Measurements from ENCODE around the gene SLC25A39. TPM values are rescaled to one million over a fixed set of nuclear protein-coding genes. Genes with fewer than 3 reads are reported as not detected.

SLC25A39 gene
- total and polyA plus RNA-seq, 2 experiments from 2014 or later: 92.7 to 179 TPM

DNA sequence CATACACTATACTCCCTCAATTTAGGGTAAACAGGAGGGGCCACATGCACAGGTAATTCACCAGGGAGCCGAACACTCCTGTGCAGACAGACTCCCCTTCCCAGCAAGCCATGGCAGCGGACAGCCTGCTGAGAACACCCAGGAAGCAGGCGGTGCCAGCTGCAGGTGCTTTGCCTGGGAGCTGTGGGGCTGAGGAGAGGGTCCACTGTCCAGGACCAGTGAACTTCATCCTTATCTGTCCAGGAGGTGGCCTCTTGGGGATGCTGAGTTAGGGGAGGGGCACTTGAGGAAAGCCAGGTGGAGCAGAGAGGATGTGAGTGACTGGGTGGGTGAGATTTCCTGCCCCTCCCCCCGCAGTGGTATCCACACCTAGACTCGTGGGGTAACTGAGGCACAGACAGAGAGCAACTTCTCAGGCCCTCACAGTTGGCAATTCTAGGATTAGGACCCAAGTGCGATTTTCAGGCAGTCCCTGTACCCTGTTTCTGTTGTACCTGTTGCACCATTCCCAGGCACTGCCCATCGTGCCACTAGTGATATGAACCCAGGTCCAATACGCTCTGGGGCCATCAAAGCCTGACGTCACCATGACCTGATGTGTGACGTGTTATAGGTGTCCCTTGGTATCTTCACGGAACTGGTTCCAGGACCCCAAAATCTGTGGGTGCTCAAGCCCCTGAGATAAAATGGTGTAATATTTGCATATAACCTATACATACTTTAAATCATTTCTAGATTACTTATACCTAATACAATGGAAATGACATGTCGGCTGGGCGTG, 21.6 kb upstream of the SLC25A39 start:
- WGBS (ENCODE audit: low lambda C conversion rate, missing lambda C conversion rate): 81% methylated on average over 13 of the region's 13 CpGs
- no peaks in the 10 kb centered on the region for H3K4me1 ChIP-seq (ENCODE audit: insufficient read depth)

DNA sequence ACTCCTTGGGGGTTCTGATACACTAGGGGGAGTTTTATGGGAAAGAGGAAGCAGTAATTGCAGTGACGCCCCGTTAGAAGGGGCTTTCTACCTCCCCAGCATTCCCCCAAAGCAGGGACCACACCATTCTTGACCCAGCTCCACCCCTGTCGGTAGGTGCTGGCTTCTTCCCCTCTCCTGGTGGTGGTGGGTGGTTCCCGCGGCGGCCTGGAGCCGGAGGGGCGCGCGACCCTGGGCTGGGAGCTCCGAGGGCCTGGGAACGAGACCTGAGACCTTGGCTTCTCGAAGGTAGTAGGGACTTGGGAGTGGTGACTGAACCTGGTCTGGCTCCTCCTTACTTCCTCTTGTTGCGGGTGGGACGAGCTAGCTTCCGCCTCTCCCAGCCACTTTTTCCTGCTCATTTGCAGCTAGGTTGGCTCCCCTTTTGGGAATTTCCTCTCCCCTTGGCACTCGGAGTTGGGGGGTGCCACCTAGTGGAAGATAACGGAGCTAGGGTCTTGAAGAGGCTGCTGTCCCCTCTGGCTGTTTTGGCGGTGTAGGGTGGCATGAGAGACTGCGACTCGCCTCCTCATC, 20.9 kb upstream of the SLC25A39 start:
- no peaks in the 10 kb centered on the region for H3K4me1 ChIP-seq (ENCODE audit: insufficient read depth)
- H3K9me2 ChIP-seq (replicated peaks; ENCODE audit: insufficient read depth): no peaks in the 10 kb centered on the region
- peak overlapping the region; percentile 76 for H3K27ac ChIP-seq
- peak; percentile 75 for DNase-seq (ENCODE audit: low spot score)
- no peaks in the 10 kb centered on the region for H3K36me3 ChIP-seq (replicated peaks; ENCODE audit: insufficient read depth, low read depth)
- no peaks in the 10 kb centered on the region for H3K27me3 ChIP-seq
- H3K4me3 ChIP-seq: peak overlapping the region; percentile 70
- TF ChIP-seq, protein P1, sequence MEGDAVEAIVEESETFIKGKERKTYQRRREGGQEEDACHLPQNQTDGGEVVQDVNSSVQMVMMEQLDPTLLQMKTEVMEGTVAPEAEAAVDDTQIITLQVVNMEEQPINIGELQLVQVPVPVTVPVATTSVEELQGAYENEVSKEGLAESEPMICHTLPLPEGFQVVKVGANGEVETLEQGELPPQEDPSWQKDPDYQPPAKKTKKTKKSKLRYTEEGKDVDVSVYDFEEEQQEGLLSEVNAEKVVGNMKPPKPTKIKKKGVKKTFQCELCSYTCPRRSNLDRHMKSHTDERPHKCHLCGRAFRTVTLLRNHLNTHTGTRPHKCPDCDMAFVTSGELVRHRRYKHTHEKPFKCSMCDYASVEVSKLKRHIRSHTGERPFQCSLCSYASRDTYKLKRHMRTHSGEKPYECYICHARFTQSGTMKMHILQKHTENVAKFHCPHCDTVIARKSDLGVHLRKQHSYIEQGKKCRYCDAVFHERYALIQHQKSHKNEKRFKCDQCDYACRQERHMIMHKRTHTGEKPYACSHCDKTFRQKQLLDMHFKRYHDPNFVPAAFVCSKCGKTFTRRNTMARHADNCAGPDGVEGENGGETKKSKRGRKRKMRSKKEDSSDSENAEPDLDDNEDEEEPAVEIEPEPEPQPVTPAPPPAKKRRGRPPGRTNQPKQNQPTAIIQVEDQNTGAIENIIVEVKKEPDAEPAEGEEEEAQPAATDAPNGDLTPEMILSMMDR (IDR thresholded peaks at IDR 0.05; ENCODE audit: poor library complexity): peak; percentile 43
- TF ChIP-seq EZH2 (IDR thresholded peaks at IDR 0.05; ENCODE audit: borderline replicate concordance): no peak
- no peaks in the 10 kb centered on the region for H4K20me1 ChIP-seq (ENCODE audit: insufficient read depth, poor library complexity, severe bottlenecking)
- H3K79me2 ChIP-seq: peaks cover 15% of the 10 kb centered on the region
- peak overlapping the region; percentile 32 for H2AFZ ChIP-seq
- WGBS (ENCODE audit: low lambda C conversion rate, missing lambda C conversion rate): 3% methylated on average over 21 of the region's 21 CpGs
- peak overlapping the region; percentile 89 for H3K4me2 ChIP-seq
- H3K9me3 ChIP-seq (ENCODE audit: low read depth): no peaks in the 10 kb centered on the region

More for the DNA sequence above, 21.6 kb upstream of the SLC25A39 start:
- Histone ChIP-seq H2AFZ (no peak overlapping the region), H4K20me1 (ENCODE audit: insufficient read depth, poor library complexity, severe bottlenecking) (no peaks in the 10 kb centered on the region), H3K79me2 (peaks cover 15% of the 10 kb centered on the region), H3K4me2 (peak overlapping the region; percentile 89), H3K9me2 (replicated peaks; ENCODE audit: insufficient read depth) (no peaks in the 10 kb centered on the region), H3K27ac (peak overlapping the region; percentile 76), H3K27me3 (no peaks in the 10 kb centered on the region), H3K9me3 (ENCODE audit: low read depth) (no peaks in the 10 kb centered on the region), H3K4me3 (peak overlapping the region; percentile 70), H3K36me3 (replicated peaks; ENCODE audit: insufficient read depth, low read depth) (no peaks in the 10 kb centered on the region)
- TF ChIP-seq, protein P1 (IDR thresholded peaks at IDR 0.05; ENCODE audit: poor library complexity): no peak
- TF ChIP-seq EZH2phosphoT487 (IDR thresholded peaks at IDR 0.05; ENCODE audit: low read depth, severe bottlenecking, unreplicated experiment) (no peak), EZH2 (IDR thresholded peaks at IDR 0.05; ENCODE audit: borderline replicate concordance) (no peak)
- DNase-seq (ENCODE audit: low spot score): no peak

DNA sequence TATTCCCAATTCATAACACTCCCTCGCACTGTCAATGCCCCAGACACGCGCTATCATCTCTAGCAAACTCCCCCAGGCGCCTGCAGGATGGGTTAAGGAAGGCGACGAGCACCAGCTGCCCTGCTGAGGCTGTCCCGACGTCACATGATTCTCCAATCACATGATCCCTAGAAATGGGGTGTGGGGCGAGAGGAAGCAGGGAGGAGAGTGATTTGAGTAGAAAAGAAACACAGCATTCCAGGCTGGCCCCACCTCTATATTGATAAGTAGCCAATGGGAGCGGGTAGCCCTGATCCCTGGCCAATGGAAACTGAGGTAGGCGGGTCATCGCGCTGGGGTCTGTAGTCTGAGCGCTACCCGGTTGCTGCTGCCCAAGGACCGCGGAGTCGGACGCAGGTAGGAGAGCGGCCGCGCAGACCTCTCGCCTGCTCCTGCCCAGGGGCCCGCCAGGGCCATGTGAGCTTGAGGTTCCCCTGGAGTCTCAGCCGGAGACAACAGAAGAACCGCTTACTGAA, 20.4 kb upstream of the SLC25A39 start, which contains the start of gene GRN:
TSS of gene GRN (plus strand) at position 364 of the 515 bp plus-strand sequence. CDS start 3,863 bp downstream, outside the sequence.
- Histone ChIP-seq H3K27ac (peak within 1 kb of the TSS; percentile 76), H3K4me1 (ENCODE audit: insufficient read depth) (no peaks in the 10 kb centered on the region), H3K36me3 (replicated peaks; ENCODE audit: insufficient read depth, low read depth) (no peaks in the 10 kb centered on the region), H3K9me3 (ENCODE audit: low read depth) (no peaks in the 10 kb centered on the region), H4K20me1 (ENCODE audit: insufficient read depth, poor library complexity, severe bottlenecking) (no peaks in the 10 kb centered on the region), H3K4me3 (peak within 1 kb of the TSS; percentile 70), H2AFZ (peak within 1 kb of the TSS; percentile 61), H3K79me2 (peaks cover 15% of the 10 kb centered on the region), H3K27me3 (no peaks in the 10 kb centered on the region), H3K4me2 (peak within 1 kb of the TSS; percentile 89), H3K9me2 (replicated peaks; ENCODE audit: insufficient read depth) (no peaks in the 10 kb centered on the region)
- TF ChIP-seq, protein P1 (IDR thresholded peaks at IDR 0.05; ENCODE audit: poor library complexity): no peak
- TF ChIP-seq EZH2 (IDR thresholded peaks at IDR 0.05; ENCODE audit: borderline replicate concordance): no peak
- TF ChIP-seq EZH2phosphoT487 (IDR thresholded peaks at IDR 0.05; ENCODE audit: low read depth, severe bottlenecking, unreplicated experiment): no peak
- WGBS (ENCODE audit: low lambda C conversion rate, missing lambda C conversion rate): under 1% methylated on average over 26 of the region's 26 CpGs
- DNase-seq (ENCODE audit: low spot score): peak; percentile 98
